ENCODE measurements around the gene TPP2.

TPP2 gene

GRCh38 chr13:102596147-102597028, at the start of gene TPP2:
Gene TPP2, plus strand, starts transcription at chr13:102596986. Its CDS starts 53 bp downstream, at chr13:102597039.
- DNase-seq, result peak; percentile 90

DNA sequence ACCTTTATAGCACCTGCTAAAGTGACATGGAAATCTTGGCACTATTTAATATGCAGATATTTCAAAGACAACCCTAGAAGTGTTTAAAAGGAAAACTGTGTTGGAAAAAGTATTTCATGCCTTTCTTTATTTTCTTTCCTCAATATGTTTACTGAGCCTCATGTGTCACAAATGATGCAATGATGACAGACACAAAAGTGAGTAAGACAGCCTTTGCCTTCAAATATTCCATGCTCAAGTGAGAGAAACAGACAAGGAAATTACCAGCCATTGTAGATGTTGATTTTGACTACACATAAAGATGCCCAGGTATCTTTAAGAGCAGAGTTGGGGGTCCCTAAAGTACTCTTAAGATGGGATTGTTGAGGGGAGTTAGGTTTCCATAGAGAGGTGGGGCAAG, 48.0 kb upstream of the TPP2 start:
- DNase-seq, result no peak

GRCh38 chr13:102550507-102550906, 46.3 kb upstream of the TPP2 start:
- DNase-seq, result no peak

GRCh38 chr13:102555914-102556553, 40.8 kb upstream of the TPP2 start:
- no peak for DNase-seq

DNA sequence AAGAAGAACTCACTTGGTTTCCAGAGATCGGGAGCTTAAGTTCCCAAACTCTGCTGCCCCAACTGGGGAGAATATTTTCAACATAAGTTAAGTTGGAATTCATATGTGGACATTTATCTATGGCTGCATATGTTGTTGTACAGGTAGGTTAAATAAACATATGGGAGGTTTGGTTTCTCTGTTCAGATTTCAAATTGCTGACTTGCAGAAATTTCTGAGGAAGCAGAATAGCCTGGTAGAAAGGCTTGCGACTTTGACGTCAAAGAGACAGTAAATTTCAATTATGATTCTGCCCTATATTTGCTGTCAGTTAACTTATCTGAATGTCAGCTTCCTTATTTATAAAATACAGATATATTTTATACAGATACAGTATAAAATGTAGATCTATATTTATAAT, 40.0 kb upstream of the TPP2 start:
- DNase-seq, result no peak

DNA sequence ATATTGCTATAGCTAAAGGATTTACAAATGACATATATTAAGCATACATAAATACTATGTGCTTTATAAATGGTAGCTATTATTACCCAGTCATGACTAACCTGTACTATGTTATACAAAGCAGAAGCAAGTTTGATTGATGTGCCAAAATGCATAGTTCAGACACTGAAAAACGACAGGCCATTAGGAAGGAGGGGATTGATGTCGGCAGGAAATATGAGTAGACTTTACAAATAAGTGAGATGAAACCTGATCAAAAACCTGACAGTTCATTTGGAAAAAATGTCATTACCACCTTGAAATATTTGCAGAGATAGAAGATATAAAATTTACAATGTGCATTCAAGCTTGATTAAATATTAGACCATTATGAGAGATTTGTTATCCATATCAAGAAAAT, 38.8 kb upstream of the TPP2 start:
- no peak for DNase-seq

DNA sequence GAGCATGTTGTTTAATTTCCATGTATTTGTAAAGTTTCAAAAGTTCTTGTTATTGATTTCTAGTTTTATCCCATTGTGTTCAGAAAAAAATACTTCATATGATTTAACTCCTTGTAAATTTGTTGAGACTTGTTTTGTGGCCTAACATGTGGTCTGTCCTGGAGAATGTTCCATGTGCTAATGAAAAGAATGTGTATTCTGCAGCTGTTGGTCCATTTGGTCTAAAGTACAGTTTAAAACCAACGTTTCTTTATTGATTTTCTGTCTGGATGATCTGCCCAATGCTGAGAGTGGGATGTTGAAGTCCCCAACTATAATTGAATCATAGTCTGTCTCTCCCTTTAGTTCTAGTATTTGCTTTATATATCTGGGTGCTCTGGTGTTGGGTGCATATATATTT, 34.9 kb upstream of the TPP2 start:
- no peak for DNase-seq

GRCh38 chr13:102563267-102563666, 33.5 kb upstream of the TPP2 start:
- no peak for DNase-seq

DNA sequence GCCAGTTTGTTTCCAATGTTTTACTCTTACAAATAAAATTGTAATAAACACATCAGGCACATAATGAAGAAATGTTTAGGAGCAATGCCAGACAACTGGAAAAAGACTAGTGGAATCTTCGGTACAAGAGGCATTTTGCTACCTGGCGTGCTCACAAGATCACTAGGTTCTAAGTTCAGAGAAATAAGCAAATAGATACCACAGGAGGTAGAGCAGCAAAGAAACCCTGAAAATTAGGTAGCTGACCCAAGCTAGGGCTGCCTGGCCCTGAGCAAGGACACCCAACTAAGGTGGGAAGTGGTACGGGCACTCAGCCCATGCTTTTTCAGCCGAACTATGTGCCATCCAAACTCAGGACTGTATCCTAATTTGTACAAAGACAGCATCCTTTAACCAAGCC, 32.2 kb upstream of the TPP2 start:
- DNase-seq, result no peak

DNA sequence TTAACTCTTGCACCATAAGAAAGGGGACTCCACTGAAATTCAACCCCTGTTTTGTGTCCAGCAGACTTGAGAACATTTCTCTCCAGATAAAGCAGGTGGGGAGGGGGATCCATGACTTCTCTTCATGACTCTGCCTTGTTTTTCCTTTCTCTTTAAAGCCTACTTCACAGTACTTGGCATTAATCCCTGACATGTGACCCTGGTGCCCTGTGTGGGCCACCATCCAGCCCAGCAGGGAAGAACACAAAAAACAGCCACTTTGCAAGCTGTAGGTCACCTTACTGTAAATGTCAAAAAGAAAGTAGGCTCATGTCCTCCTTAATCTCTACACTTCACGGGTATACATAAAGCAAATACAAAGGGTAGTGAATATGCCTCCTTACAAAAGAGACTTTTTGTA, 30.3 kb upstream of the TPP2 start:
- DNase-seq, result no peak

DNA sequence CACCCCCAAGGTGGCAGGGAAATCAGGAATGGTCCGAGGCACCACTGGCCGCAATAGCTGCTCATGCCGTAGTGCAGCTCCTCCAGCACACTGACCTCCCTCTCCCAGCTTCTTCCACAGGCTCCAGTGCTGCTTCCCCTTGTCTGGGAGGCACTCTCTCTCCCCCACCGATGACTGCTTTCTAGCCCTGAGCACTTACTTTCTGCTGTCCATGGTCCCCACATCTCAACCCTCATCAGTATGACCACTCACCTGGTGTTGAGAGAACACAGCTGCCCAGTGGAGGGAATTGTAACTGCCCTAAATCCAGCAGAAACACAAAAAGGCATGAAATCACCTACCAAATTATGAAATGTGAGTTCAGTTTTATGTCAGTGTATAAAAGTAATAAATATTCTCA, 28.9 kb upstream of the TPP2 start:
- no peak for DNase-seq

GRCh38 chr13:102569488-102569887, 27.3 kb upstream of the TPP2 start:
- no peak for DNase-seq

DNA sequence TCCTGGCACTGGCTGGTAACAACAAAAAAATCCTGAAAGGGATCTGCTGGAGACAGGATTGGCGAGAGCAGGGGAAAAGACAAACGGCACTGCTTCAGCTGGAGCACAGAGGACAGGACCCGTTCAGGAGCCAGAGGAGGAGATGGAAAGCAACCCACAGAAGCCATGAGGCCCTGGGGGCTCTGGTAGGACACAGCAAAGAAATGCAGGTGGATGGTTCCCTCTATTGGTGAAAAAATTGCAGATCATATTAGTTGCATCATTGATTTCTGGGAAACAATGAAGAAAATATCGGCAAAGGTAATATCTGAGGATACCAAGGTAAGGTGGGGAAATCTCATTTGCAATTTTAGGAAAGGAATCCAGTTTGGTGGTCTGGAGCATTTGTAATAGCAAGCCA, 25.7 kb upstream of the TPP2 start:
- DNase-seq, result no peak

- no peak for DNase-seq
Measured at GRCh38 chr13:102572323-102572722, 24.5 kb upstream of the TPP2 start.

DNA sequence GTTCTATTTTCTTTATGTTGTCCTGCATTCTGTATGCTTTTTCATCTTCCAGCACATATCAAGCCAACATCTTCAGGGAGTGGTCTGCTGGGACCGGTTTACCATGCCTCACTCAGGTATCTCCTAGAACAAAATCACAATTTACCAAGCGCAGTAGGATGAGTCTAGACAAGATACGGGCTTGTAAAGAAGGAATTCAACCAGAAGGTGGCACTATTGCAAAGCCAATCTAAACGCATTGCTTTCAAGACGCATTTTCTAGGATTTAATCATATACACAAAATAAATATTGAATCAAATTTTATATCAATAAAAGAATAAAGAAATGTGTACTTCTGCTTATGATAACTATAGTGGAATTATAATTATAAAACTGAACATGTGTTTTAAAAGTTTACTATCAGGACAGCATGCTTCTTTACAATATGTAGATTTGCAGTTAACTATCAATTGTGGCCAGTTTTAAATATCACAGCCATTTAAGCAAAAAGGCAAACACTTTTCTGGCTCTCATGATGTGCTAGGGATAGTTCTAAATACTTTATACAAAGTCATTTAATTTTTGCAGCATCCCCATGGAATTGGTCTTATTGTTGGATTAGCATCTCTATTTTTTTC, 16.1 kb upstream of the TPP2 start:
- no peak for DNase-seq

GRCh38 chr13:102582256-102582655, 14.5 kb upstream of the TPP2 start:
- DNase-seq, result no peak

- no peak for DNase-seq
Measured at GRCh38 chr13:102584434-102584833, 12.4 kb upstream of the TPP2 start.

- DNase-seq, result no peak
Measured at GRCh38 chr13:102586615-102587014, 10.2 kb upstream of the TPP2 start.

DNA sequence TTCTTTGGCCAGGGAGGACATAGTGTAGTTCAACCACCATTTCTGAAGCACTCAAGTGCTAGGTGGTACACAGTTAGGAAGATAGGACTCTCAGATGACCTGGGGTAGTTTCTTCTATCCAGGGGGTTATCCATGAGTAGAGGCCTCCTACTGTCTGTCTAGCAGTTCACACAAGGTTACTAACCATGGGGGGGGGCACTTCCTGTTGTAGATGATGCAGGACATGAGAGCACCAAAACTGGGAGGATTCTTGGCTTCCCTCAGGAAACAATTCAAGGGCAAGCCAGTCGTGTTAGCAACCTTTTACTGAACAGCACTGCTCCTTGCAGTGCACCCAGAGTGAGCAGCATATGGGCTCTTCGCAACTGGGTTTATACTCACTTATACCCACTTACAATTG, 8.9 kb upstream of the TPP2 start:
- no peak for DNase-seq

DNA sequence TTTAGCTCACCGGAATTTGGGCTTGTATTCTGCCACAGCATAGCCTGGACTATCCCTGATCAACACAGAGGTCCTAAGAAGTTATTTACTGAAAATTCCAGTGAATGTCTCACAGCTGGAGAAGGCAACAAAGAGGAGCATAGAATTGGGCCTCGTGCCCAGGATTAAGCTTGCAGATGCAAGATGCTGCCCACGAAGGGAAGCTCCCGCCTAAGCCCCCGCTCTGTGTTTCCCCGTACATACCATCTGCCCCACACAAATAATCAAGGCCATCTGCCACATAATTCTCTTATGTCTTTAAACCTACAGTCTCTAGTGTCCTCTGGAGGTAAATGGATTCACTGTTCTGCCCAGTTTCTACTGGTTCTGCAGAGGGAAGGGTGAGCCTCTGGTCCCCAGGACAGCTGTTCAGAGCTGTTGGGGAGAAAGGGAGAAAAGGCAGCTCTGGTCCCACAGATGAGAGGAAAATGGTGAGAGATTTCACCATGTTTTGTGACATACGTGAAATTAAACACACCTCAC, 7.4 kb upstream of the TPP2 start:
- no peak for DNase-seq

GRCh38 chr13:102591988-102592781, 4.6 kb upstream of the TPP2 start:
- peak; percentile 20 for DNase-seq

- DNase-seq, result no peak
Measured at GRCh38 chr13:102593466-102593865, 3.3 kb upstream of the TPP2 start.
